Left colon (tissue), 2 donors: Measurements from ENCODE around the gene TSPAN17. TPM values are rescaled to one million over a fixed set of nuclear protein-coding genes. Genes with fewer than 3 reads are reported as not detected.

Experiments
- ATAC-seq: fragments of 200-7000 bp; cut with Tn5 transposase; one replicate; pipeline ENCODE4 v1.9.1; 2020; ENCODE audit warnings: mild to moderate bottlenecking, moderate library complexity
- DNase-seq, 2 donors: peaks; one replicate each; pipeline ENCODE4 v3.0.0-alpha.2; 2020
- intact Hi-C, 2 donors: fragments of 100-400 bp; cut with DNase I in 1 of 2; cut with micrococcal nuclease in 1 of 2; formaldehyde crosslinking; loops; one replicate each; pipeline versions ENCODE4 v1.11.2 to v1.14.0; 2022; cut with DNase I, micrococcal nuclease
- total RNA-seq, 2 donors: library from RNA; stranded (reverse); fragmentation: NEBNext Ultra II Directional; extraction: Animal tissue kit (Norgen Biotek cat#: 25700); gene quantifications; one replicate each; pipeline ENCODE4 v1.2.1, GENCODE V29; 2021
- donor health status: DM: no; HTN: no; CAD: no.
- donor health status: DM: yes; HTN: yes; CAD: no.

Gene TSPAN17
- total RNA-seq, 2 donors from 2014 or later: 34.8 to 37.2 TPM

- ATAC-seq: no peak
- intact Hi-C loops: no loop called here
- no peak for DNase-seq
Observed at GRCh38 chr5:176619569-176620332, 27.5 kb upstream of the TSPAN17 start.

GRCh38 chr5:176620333-176620981 is 26.8 kb upstream of the TSPAN17 start:
- DNase-seq: no peak
- peak; percentile 11 for ATAC-seq
- intact Hi-C loops: no loop called here

GRCh38 chr5:176621661-176622079 is 25.6 kb upstream of the TSPAN17 start:
- no peak for ATAC-seq
- intact Hi-C loops: no loop called here
- no peak for DNase-seq

- DNase-seq: no peak
- ATAC-seq: no peak
- intact Hi-C loops: no loop called here
Observed at GRCh38 chr5:176624142-176624541, 23.1 kb upstream of the TSPAN17 start.

GRCh38 chr5:176624938-176625337 is 22.3 kb upstream of the TSPAN17 start:
- ATAC-seq (no peak), DNase-seq (no peak)
- intact Hi-C loops: no loop called here

- intact Hi-C loops: no loop called here
- no peak for ATAC-seq
- no peak for DNase-seq
Observed at GRCh38 chr5:176625512-176625911, 21.8 kb upstream of the TSPAN17 start.

GRCh38 chr5:176625966-176626875 is 21.1 kb upstream of the TSPAN17 start:
- DNase-seq (peak; percentile 50 to 67), ATAC-seq (peak; percentile 96)
- intact Hi-C loops: no loop called here

- no peak for DNase-seq
- ATAC-seq: no peak
- intact Hi-C loops: no loop called here
Observed at GRCh38 chr5:176626876-176627236, 20.4 kb upstream of the TSPAN17 start.

GRCh38 chr5:176627582-176627981 is 19.7 kb upstream of the TSPAN17 start:
- ATAC-seq (no peak), DNase-seq (no peak)
- intact Hi-C loops: no loop called here

GRCh38 chr5:176628406-176629228 is 18.7 kb upstream of the TSPAN17 start:
- intact Hi-C loops: no loop called here
- DNase-seq: no peak
- no peak for ATAC-seq

- intact Hi-C loops: no loop called here
- ATAC-seq (no peak), DNase-seq (no peak)
Observed at GRCh38 chr5:176629317-176629852, 17.9 kb upstream of the TSPAN17 start.

GRCh38 chr5:176629853-176630680 is 17.2 kb upstream of the TSPAN17 start, which contains the start of the genes EIF4E1B and SNCB:
Gene EIF4E1B, plus strand, starts transcription at chr5:176630675. Its CDS starts 12,113 bp downstream, at chr5:176642788.
Gene SNCB, minus strand, starts transcription at chr5:176630534. Its CDS starts 880 bp downstream, at chr5:176629654.
- intact Hi-C loops: no loop called here
- ATAC-seq: peak; percentile 38
- no peak for DNase-seq

- intact Hi-C loops: no loop called here
- ATAC-seq (peak; percentile 2), DNase-seq (no peak)
Observed at GRCh38 chr5:176630681-176631222, 16.5 kb upstream of the TSPAN17 start.

GRCh38 chr5:176631383-176632200 is 15.7 kb upstream of the TSPAN17 start:
- no peak for ATAC-seq
- no peak for DNase-seq
- intact Hi-C loops: no loop called here

GRCh38 chr5:176632745-176633144 is 14.5 kb upstream of the TSPAN17 start:
- DNase-seq: no peak

GRCh38 chr5:176633598-176633997 is 13.7 kb upstream of the TSPAN17 start:
- intact Hi-C loops: no loop called here

More at GRCh38 chr5:176632745-176633144, 14.5 kb upstream of the TSPAN17 start:
- peak; percentile 49 for ATAC-seq
- intact Hi-C loops: no loop called here

More at GRCh38 chr5:176633598-176633997, 13.7 kb upstream of the TSPAN17 start:
- DNase-seq (no peak), ATAC-seq (no peak)
